T follicular helper cell (primary cell): ENCODE measurements around the gene FBXO27.
"Not testable (repeated sequence)": the region's sequence is repeated elsewhere in the genome, so short reads cannot be mapped to it uniquely, and the experiment has no call there.

Experiments used
- DNase-seq: peaks from one replicate; pipeline ENCODE4 v3.0.0-alpha.2; 2020; ENCODE audit warnings: low read depth

FBXO27 gene

DNA sequence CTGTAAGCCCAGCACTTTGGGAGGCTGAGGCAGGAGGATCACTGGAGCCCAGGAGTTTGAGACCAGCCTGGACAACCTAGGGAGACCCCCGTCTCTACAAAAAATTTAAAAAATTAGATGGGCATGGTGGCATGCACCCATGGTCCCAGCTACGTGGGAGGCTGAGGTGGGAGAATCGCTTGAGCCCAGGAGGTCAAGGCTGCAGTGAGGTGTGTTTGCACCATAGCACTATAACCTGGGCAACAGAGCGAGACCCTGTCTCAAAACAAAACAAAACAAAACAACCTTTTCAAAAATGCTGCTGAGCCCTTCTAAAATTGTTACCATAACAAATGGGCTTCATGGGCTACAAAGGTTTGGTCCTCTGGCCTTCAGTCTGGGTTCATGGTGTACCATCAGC is 43.7 kb downstream of the FBXO27 start:
- not testable (repeated sequence) for DNase-seq

DNA sequence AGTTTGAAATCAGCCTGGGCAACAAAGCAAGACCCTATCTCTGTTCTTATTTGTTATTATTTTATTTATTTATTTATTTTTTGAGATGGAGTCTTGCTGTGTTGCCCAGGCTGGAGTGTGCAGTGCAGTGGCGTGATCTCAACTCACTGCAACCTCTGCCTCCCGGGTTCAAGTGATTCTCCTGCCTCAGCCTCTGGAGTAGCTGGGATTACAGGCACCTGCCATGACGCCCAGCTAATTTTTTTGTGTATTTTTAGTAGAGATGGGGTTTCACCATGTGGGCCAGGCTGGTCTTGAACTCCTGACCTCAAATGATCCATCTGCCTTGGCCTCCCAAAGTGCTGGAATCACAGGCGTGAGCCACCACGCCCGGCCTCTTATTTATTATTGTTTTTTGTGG is 44.6 kb downstream of the FBXO27 start:
- DNase-seq = not testable (repeated sequence)

DNA sequence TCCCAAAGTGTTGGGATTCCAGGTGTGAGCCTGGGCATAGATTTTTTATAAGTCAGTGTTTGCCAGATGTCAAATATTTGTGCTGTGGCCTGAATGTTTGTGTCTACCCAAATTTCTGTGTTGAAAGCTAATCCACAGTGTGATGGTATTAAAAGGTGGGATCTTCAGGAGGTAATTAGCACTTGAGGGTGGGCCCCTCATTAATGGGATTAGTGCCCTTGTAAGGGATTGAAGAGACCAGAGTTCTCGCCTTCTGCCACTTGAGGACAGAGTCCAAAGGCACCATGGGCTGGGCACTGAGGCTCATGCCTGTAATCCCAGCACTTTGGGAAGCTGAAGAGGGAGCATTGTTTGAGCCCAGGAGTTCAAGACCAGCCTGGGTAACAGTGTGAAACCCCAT is 47.1 kb downstream of the FBXO27 start:
- DNase-seq = no peak

DNA sequence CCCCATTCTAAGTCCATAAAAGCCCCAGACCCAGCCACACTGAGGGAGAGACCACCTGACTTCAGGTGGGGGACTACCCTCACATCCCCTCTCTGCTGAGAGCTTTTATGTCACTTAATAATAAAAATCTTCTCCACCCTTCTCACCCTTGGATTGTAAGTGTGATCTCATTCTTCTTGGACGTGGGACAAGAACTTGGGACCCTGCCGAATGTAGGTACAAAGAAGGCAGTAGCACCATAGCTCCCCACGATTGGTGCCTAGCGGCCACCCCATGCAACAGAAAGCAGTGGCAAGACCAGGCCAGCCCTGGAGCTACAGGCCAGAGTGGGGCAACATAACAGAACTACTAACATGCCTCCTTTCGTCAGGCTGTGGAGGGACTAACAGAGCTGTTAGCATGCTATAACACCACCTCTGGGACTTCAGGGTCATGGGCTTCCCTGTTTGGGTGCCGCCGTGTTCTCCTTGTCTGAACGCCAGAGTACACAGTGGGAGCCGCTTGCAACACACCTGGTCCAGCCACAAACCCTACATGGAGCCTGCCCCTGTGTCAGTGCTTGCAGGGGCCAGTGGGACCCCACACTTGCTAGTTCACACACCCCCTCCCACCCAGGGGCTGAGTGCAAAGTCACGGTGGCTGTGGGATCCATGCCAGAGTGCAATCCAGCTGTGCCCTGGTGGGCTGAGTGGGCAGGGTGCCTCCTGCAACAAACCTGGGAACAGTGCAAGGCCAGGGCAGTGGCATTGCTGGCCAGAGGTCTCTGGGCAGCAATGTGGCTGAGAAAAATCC is 51.6 kb downstream of the FBXO27 start:
- no peak for DNase-seq

DNA sequence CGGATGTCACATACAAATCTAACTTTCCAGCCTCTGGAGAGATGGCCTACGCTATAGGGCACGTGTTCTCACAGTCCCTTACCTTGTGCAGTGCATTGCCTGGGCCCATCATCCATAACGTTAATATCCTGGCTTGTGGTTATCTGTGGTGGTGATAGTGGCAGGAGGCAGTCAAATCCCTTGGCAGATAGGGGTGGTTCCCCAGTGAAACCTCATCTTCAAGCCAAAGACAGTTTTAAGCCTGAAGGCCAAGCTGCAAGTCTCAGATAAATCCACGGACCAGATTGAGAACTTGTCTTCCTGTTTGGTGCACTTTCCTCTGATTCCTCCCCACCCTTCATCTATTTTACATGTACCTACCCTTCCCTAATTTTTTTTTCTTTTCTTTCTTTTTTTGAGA is 52.5 kb downstream of the FBXO27 start:
- DNase-seq = no peak

DNA sequence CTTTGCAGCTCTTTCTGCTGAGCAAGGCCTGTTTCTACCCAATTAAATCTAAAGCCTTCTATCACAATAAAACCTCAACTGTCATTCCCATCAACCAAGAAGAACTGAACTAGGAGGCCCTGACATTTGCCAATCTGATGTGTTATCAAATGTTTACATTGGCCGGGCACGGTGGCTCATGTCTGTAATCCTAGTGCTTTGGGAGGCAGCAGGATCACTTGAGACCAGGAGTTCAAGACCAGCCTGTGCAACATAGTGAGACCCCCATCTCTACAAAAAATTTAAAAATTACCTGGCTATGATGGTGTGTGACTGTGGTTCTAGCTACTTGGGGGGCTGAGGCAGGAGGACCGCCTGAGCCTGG is 54.0 kb downstream of the FBXO27 start:
- DNase-seq = no peak

DNA sequence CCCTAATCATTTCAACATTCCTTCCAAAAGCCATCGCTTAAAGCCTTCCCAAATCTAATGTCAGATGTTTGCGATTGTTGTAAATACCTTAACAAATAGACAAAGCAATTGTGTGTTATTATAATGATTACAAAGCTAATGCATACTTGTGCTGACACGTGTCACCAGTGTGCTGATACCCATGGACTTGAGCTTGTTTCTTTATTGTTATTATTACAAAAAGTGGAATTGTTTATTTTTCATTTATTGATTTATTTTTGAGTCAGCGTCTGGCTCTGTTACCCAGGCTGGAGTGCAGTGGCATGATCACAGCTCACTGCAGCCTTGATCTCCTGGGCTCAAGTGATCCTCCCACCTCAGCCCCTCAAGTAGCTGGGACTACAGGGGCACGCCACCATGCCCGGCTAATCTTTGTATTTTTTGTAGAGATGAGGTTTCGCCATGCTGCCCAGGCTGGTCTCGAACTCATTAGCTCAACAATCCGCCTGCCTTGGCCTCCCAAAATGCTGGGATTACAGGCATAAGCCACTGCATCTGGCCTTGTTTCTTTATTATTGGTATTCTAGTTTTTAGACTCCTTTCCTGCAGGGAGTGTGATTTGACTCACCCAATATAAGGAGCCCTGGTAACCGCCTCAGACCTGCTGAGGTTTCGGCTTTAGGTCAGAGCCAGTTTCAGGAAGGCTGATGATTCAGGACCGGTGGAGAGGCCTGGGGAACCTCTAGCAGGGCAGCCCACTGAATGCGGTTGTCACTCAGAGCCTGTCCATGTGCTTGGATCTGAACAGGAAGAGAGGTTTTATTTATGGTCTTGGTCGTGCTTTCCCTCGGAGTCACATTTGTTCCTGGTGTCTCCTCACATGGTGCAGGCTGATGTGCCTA is 54.7 kb downstream of the FBXO27 start:
- no peak for DNase-seq

DNA sequence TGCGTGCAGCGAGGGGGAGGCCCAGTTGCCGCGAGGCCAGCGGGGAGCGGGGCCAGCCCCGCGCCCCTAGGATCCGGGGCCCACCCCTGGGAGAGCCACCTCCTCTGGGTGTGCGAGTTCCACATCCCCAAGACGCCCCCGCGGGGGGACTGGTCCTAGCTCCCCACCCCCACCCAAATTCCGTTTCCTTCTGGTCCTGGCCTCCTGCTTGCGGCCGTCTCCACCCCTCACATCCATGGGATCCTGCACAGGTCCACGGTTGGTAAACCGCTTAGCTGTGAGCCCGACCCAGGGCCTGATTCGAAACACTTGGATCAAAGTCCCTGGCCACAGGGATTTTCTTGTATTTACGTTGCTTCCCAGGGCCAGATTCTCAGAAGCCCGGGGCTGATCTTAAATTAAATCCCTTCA is 56.5 kb downstream of the FBXO27 start:
- DNase-seq = no peak

DNA sequence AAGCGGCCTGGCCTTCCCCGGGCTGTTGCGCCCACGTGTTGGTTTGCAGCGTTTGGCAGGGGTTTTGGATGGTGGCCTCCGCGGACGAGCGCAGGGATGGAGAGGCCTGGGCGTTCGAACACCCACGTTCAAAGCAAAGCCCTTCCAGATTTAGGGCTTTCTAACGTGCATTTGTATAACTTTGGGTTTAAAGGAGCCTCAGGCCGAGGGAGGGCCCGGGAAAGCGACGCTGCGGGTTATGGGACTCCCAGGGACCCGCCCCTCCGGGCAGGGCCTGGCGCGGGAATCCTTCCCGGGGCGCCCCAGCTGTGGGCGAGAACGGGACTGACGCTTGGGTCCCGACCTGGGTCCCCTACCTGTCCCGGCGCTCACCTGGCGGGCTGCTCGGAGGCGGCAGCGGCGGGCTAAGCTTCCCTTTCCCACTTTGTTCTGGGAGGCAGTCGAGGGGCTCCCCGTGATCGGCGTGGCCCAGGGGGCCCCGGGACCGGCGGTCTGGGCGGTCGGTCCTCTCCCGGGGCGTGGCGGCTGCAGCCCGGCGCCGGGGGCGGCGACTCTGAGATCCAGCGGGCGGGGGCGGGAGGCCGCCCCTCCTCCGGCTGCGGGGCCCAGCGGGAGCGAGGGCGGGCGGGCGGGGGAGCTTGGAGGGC is 57.0 kb downstream of the FBXO27 start, which contains the start of gene FBXO17:
Gene FBXO17 (minus strand): TSS at position 529 of the 647 bp plus-strand sequence. CDS start 25,423 bp downstream, outside the sequence.
- DNase-seq = no peak

DNA sequence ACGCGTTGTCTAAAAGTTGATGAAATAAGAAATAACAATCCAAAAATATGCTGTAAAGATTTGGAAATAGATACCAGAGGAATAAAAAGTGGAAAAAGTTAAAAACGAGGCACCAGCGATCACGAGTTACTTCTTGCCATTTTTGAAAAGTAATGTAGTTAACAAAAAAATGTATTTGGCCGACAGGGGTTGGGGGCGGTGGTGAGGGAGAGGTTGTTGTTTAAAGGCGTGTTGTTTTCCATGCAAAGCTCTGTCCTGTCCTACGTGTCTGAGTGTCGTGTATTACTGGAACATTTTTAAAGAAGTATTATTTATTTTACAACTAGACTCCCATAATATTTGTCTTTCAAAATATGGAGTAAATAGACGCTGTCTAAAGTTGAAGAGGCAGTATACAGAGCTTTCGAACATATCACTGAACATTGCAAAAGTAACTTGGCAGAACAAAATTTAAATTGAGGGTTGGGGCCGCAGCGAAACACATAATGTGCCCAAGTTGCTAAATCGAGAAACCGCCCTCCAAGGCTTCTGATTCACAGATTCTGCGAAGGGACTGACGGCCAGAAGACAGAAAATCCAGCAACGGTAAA is 57.6 kb downstream of the FBXO27 start:
- DNase-seq = no peak
